HL-60 (cell line): ENCODE results near the gene FOXO6.

Experiments
- DNase-seq, 2 experiments: peaks; one replicate each; pipeline ENCODE4 v3.0.0-alpha.2; 2010 to 2020; ENCODE audit warnings: low read depth in 1 of 2, low spot score in 1 of 2
- H3K27ac ChIP-seq: fragments of 250-450 bp; sonication (Bioruptor Pico); replicated peaks from 2 replicates; pipeline ENCODE4 v1.5.1; 2020; ENCODE audit warnings: mild to moderate bottlenecking, moderate library complexity
- H3K27me3 ChIP-seq: fragments of 250-450 bp; sonication (Bioruptor Pico); 2 replicates; pipeline ENCODE4 v1.5.1; 2021; ENCODE audit warnings: mild to moderate bottlenecking, moderate library complexity; ENCODE audit not compliant: insufficient read depth, poor library complexity, severe bottlenecking
- H3K4me3 ChIP-seq: replicated peaks from 2 replicates; pipeline ENCODE4 v1.5.1; 2011; ENCODE audit warnings: mild to moderate bottlenecking, control low read depth, low read length; ENCODE audit not compliant: insufficient read depth
- CTCF ChIP-seq: IDR thresholded peaks from one replicate; pipeline ENCODE4 v1.5.1; 2011; ENCODE audit warnings: low read length, control low read depth, inconsistent platforms; ENCODE audit not compliant: insufficient read depth
- GABPA ChIP-seq: IDR thresholded peaks from 2 replicates; pipeline ENCODE4 v1.6.1; 2012; ENCODE audit warnings: low read depth
- POLR2AphosphoS5 ChIP-seq: IDR thresholded peaks from 2 replicates; pipeline ENCODE4 v1.6.1; 2012; ENCODE audit warnings: low read depth
- REST ChIP-seq: IDR thresholded peaks from 2 replicates; pipeline ENCODE4 v1.6.1; 2012; ENCODE audit warnings: low read depth; ENCODE audit not compliant: insufficient replicate concordance
- SPI1 ChIP-seq: IDR thresholded peaks from 2 replicates; pipeline ENCODE4 v1.6.1; 2012; ENCODE audit warnings: low read depth, mild to moderate bottlenecking, borderline replicate concordance

The FOXO6 gene

GRCh38 chr1:41418857-41419583, 57.8 kb downstream of the FOXO6 start:
- no peak for DNase-seq
- TF ChIP-seq POLR2AphosphoS5 (no peak), GABPA (no peak), CTCF (no peak), SPI1 (no peak), REST (no peak)
- Histone ChIP-seq H3K27me3 (no peaks in the 10 kb centered on the region), H3K27ac (no peak overlapping the region), H3K4me3 (no peak overlapping the region)

DNA sequence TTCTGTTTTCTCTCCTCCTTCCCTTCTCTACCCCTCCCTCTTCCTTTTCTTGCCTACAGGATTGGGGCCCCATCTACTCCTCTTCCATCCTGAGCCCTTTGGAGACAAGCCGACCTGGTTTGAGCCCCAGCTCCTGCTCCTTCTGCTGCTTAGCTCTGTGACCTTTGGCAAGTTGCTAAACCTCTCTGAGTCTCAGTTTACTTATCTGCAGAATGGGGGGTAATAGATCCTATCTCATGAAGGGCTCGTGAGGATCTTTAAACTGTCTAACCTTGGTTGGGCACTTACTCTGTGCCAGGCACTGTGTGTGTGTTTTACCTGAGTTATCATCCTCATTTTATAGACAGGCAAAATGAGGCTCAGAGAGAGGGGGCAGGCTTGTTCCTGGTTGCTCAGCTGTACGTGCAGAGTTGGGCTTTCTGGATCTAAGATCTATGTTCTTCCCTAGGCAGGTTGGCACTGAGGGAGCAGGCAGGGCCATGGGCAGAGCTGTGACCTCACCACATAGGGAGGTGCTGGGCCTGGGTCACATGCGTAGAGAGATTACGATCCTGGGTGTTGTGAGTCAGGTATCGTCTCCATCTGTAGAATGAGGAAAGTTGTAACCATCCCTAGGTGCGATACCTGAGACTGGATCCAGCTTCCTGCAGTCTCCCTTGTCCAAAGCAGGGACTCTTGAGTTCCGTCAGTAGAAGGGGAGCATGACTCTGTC, 58.5 kb downstream of the FOXO6 start:
- Histone ChIP-seq H3K4me3 (no peak overlapping the region), H3K27me3 (no peaks in the 10 kb centered on the region), H3K27ac (no peak overlapping the region)
- no peak for TF ChIP-seq GABPA
- TF ChIP-seq SPI1, result no peak
- TF ChIP-seq POLR2AphosphoS5, result no peak
- TF ChIP-seq REST, result no peak
- no peak for TF ChIP-seq CTCF
- DNase-seq, result no peak

DNA sequence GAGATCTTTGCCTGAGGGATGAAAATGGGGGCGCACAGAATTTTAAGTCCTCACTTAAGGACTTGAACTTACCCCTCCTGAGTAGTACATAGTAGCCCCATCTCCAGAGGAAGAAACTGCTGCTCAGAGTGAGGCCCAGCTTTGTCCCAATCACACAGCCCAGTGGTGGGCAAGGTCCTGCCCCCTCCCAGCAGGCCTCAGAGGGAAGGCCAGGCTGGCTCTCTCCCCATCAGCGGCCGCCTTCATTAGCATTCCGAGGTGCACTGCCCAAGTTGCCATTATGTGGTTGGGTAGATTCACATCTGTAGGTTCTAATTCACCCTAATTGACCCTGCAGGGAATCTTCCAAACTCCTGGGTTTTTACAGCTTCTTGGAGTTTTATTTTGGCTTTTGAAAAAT, 59.1 kb downstream of the FOXO6 start:
- no peak for TF ChIP-seq SPI1
- no peak for TF ChIP-seq GABPA
- TF ChIP-seq REST, result no peak
- no peak for TF ChIP-seq POLR2AphosphoS5
- no peak for TF ChIP-seq CTCF
- H3K27me3 ChIP-seq, result no peaks in the 10 kb centered on the region
- H3K27ac ChIP-seq, result no peak overlapping the region
- H3K4me3 ChIP-seq, result no peak overlapping the region
- DNase-seq, result no peak
